Liver (tissue), 3 donors: ENCODE data around the gene ACSF2.

ENCODE experiments used
- EGR1 ChIP-seq, 2 donors: IDR thresholded peaks; 2 replicates each; pipeline ENCODE4 v1.6.1; 2016 to 2018; ENCODE audit warnings: antibody characterized with exemption in 2 of 2, low read depth in 2 of 2
- FOXA1 ChIP-seq: IDR thresholded peaks from 2 replicates; pipeline ENCODE4 v1.6.1; 2016; ENCODE audit warnings: antibody characterized with exemption
- GABPA ChIP-seq, 2 donors: IDR thresholded peaks in 1 of 2; conservative IDR thresholded peaks in 1 of 2; 2 replicates each; pipeline ENCODE4 v1.6.1; 2016; ENCODE audit warnings: antibody characterized with exemption in 2 of 2, mild to moderate bottlenecking in 1 of 2, moderate library complexity in 1 of 2
- HNF4A ChIP-seq, 2 donors: conservative IDR thresholded peaks; 2 replicates each; pipeline ENCODE4 v1.6.1; 2016; ENCODE audit warnings: antibody characterized with exemption in 2 of 2, mild to moderate bottlenecking in 2 of 2
- JUND ChIP-seq, 2 donors: IDR thresholded peaks; 2 replicates each; pipeline ENCODE4 v1.6.1; 2016; ENCODE audit warnings: antibody characterized with exemption in 2 of 2
- MAX ChIP-seq: IDR thresholded peaks from 2 replicates; pipeline ENCODE4 v1.6.1; 2016; ENCODE audit warnings: antibody characterized with exemption
- RAD21 ChIP-seq, 2 donors: IDR thresholded peaks; 2 replicates each; pipeline ENCODE4 v1.6.1; 2016; ENCODE audit warnings: antibody characterized with exemption in 2 of 2, mild to moderate bottlenecking in 2 of 2
- SP1 ChIP-seq: IDR thresholded peaks from 2 replicates; pipeline ENCODE4 v1.6.1; 2018; ENCODE audit warnings: antibody characterized with exemption, mild to moderate bottlenecking
- TAF1 ChIP-seq: conservative IDR thresholded peaks from 2 replicates; pipeline ENCODE4 v1.6.1; 2016; ENCODE audit warnings: antibody characterized with exemption, mild to moderate bottlenecking
- YY1 ChIP-seq: IDR thresholded peaks from 2 replicates; pipeline ENCODE4 v1.6.1; 2016; ENCODE audit warnings: antibody characterized with exemption, mild to moderate bottlenecking
- TF ChIP-seq, protein P1 (sequence below): IDR thresholded peaks from 2 replicates; pipeline ENCODE4 v1.6.1; 2016; ENCODE audit warnings: antibody characterized with exemption
- TF ChIP-seq, protein P2 (sequence below): fragments of 150-350 bp; IDR thresholded peaks from 2 replicates; pipeline ENCODE4 v1.5.1; 2017; ENCODE audit warnings: improper control_type of control experiment, low read depth, low read length; ENCODE audit not compliant: missing input control
- TF ChIP-seq, protein P3 (sequence below): IDR thresholded peaks from 2 replicates; pipeline ENCODE4 v1.6.1; 2016; ENCODE audit warnings: antibody characterized with exemption, mild to moderate bottlenecking
- TF ChIP-seq, protein P4 (sequence below): IDR thresholded peaks from 2 replicates; pipeline ENCODE4 v1.6.1; 2016; ENCODE audit warnings: antibody characterized with exemption
- donor health status: healthy.
- donor health status: healthy.

DNA sequence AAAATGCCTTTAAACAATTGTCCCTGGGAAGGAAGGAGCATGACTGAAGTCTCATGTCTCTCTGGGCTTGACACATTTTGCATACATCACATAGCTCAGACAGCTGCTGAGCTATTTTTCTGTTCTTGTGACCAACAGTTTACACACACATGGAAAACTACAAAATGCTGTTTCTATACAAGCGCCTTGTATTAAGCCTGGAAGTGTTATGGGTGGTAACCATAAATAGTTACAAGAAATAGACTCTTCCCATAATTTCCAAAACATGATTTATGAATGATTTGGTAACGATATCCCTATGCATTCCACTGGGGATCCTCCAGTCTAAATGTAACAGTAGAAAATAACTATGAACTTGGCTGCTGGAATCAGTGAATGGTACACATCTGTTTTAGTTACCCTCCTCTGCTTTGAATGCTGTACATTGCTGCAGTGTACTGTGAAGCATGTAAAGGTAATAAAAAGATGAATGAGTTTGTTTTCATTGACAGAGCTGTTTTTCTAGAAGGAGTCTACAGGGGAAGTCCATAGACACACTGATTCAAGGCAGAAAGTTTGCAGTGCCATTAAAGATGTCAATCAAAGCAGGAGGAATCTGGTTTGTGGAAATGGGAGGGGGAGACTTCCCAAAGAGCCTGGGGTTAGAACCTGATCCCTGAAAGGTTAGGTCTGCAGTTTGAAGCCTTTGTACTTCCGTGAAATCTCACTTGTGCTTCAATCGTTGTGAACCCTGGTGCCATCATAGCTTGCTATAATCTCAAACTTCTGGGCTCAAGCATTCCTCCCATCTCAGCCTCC is 5.0 kb downstream of the ACSF2 start:
- TF ChIP-seq, protein P1, sequence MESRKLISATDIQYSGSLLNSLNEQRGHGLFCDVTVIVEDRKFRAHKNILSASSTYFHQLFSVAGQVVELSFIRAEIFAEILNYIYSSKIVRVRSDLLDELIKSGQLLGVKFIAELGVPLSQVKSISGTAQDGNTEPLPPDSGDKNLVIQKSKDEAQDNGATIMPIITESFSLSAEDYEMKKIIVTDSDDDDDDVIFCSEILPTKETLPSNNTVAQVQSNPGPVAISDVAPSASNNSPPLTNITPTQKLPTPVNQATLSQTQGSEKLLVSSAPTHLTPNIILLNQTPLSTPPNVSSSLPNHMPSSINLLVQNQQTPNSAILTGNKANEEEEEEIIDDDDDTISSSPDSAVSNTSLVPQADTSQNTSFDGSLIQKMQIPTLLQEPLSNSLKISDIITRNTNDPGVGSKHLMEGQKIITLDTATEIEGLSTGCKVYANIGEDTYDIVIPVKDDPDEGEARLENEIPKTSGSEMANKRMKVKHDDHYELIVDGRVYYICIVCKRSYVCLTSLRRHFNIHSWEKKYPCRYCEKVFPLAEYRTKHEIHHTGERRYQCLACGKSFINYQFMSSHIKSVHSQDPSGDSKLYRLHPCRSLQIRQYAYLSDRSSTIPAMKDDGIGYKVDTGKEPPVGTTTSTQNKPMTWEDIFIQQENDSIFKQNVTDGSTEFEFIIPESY, result no peak
- TF ChIP-seq RAD21 (IDR thresholded peaks at IDR 0.05) (no peak), HNF4A (conservative IDR thresholded peaks at IDR 0.05) (no peak), SP1 (no peak), GABPA (IDR thresholded peaks at IDR 0.05 in 1 of 2, conservative IDR thresholded peaks at IDR 0.05 in 1 of 2) (no peak), FOXA1 (no peak), TAF1 (no peak), JUND (IDR thresholded peaks at IDR 0.05) (no peak), MAX (no peak), YY1 (no peak), EGR1 (IDR thresholded peaks at IDR 0.05; ENCODE audit: low read depth in 2 of 2) (no peak)
- TF ChIP-seq, protein P2, sequence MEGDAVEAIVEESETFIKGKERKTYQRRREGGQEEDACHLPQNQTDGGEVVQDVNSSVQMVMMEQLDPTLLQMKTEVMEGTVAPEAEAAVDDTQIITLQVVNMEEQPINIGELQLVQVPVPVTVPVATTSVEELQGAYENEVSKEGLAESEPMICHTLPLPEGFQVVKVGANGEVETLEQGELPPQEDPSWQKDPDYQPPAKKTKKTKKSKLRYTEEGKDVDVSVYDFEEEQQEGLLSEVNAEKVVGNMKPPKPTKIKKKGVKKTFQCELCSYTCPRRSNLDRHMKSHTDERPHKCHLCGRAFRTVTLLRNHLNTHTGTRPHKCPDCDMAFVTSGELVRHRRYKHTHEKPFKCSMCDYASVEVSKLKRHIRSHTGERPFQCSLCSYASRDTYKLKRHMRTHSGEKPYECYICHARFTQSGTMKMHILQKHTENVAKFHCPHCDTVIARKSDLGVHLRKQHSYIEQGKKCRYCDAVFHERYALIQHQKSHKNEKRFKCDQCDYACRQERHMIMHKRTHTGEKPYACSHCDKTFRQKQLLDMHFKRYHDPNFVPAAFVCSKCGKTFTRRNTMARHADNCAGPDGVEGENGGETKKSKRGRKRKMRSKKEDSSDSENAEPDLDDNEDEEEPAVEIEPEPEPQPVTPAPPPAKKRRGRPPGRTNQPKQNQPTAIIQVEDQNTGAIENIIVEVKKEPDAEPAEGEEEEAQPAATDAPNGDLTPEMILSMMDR, result no peak
- TF ChIP-seq, protein P3, sequence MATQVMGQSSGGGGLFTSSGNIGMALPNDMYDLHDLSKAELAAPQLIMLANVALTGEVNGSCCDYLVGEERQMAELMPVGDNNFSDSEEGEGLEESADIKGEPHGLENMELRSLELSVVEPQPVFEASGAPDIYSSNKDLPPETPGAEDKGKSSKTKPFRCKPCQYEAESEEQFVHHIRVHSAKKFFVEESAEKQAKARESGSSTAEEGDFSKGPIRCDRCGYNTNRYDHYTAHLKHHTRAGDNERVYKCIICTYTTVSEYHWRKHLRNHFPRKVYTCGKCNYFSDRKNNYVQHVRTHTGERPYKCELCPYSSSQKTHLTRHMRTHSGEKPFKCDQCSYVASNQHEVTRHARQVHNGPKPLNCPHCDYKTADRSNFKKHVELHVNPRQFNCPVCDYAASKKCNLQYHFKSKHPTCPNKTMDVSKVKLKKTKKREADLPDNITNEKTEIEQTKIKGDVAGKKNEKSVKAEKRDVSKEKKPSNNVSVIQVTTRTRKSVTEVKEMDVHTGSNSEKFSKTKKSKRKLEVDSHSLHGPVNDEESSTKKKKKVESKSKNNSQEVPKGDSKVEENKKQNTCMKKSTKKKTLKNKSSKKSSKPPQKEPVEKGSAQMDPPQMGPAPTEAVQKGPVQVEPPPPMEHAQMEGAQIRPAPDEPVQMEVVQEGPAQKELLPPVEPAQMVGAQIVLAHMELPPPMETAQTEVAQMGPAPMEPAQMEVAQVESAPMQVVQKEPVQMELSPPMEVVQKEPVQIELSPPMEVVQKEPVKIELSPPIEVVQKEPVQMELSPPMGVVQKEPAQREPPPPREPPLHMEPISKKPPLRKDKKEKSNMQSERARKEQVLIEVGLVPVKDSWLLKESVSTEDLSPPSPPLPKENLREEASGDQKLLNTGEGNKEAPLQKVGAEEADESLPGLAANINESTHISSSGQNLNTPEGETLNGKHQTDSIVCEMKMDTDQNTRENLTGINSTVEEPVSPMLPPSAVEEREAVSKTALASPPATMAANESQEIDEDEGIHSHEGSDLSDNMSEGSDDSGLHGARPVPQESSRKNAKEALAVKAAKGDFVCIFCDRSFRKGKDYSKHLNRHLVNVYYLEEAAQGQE, result no peak
- TF ChIP-seq, protein P4, sequence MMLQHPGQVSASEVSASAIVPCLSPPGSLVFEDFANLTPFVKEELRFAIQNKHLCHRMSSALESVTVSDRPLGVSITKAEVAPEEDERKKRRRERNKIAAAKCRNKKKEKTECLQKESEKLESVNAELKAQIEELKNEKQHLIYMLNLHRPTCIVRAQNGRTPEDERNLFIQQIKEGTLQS, result no peak
